Esophagus muscularis mucosa (tissue), 3 donors: ENCODE data around the gene C11orf24.

Source experiments
- POLR2A ChIP-seq: fragments of 450-650 bp; IDR thresholded peaks from one replicate; pipeline ENCODE4 v1.6.1; 2017; ENCODE audit warnings: antibody characterized with exemption, moderate library complexity, mild to moderate bottlenecking, low read depth
- TF ChIP-seq, protein P1 (sequence below), 3 experiments: fragments of 200-600 bp in 2 of 3; fragments of 450-650 bp in 1 of 3; sonication (generic) in 2 of 3; IDR thresholded peaks; one replicate each; pipeline ENCODE4 v1.5.1; 2017 to 2019; ENCODE audit warnings: antibody characterized with exemption in 3 of 3, mild to moderate bottlenecking in 2 of 3, moderate library complexity in 1 of 3

- TF ChIP-seq, protein P1, sequence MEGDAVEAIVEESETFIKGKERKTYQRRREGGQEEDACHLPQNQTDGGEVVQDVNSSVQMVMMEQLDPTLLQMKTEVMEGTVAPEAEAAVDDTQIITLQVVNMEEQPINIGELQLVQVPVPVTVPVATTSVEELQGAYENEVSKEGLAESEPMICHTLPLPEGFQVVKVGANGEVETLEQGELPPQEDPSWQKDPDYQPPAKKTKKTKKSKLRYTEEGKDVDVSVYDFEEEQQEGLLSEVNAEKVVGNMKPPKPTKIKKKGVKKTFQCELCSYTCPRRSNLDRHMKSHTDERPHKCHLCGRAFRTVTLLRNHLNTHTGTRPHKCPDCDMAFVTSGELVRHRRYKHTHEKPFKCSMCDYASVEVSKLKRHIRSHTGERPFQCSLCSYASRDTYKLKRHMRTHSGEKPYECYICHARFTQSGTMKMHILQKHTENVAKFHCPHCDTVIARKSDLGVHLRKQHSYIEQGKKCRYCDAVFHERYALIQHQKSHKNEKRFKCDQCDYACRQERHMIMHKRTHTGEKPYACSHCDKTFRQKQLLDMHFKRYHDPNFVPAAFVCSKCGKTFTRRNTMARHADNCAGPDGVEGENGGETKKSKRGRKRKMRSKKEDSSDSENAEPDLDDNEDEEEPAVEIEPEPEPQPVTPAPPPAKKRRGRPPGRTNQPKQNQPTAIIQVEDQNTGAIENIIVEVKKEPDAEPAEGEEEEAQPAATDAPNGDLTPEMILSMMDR (IDR thresholded peaks at IDR 0.05): no peak
- no peak for TF ChIP-seq POLR2A
Observed at GRCh38 chr11:68296344-68297051, 24.7 kb upstream of the C11orf24 start.
